ENCODE data around the gene KDM5C. TPM values are rescaled to one million over a fixed set of nuclear protein-coding genes. Genes with fewer than 3 reads are reported as not detected.

The KDM5C gene
- total and polyA plus RNA-seq, 5 donors from 2014 or later: 22.0 to 358 (median 33.2) TPM

DNA sequence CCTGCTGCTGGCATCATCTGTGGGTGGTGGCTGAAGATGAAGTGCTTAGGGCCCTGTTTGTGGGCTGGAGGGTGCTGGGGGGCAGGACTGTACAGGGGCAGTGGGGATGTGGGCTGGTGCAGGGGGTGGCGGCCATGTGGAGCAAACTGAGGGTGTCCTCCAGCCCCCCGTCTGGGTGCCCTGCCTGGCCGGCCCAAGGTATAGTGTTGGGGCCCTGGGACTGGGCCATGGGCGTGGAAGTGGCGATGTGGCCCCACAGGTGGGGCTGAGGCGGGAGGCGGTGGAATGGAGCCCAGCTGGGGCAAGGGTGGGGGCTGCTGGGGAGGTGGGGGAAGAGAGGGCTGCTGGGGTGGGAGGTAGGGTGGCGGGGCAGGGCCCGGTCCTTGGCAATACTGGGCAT lies 9.5 kb upstream of the KDM5C start:
- no peaks in the 10 kb centered on the region for H3K27me3 ChIP-seq (ENCODE audit: control insufficient read depth, insufficient read depth, low read length)
- no peaks in the 10 kb centered on the region for H3K36me3 ChIP-seq (ENCODE audit: control insufficient read depth, insufficient read depth, low read length)
- Mint-ChIP-seq H3K27ac (no peak overlapping the region), H3K4me3 (no peak overlapping the region), H3K36me3 (no peaks in the 10 kb centered on the region), H3K27me3 (peaks cover 4% of the 10 kb centered on the region), H3K9me3 (peaks cover 0 to 2% (median 0%) of the 10 kb centered on the region in 7 donors), H3K4me1 (no peaks in the 10 kb centered on the region)
- no peak overlapping the region for H3K27ac ChIP-seq (ENCODE audit: insufficient read depth, low read length, poor library complexity, severe bottlenecking)
- ATAC-seq (ENCODE audit: low read depth in 2 of 2) (no peak), DNase-seq (no peak)
- H3K9me3 ChIP-seq (ENCODE audit: control insufficient read depth in 2 of 2, low read length in 2 of 2): no peaks in the 10 kb centered on the region
- no peaks in the 10 kb centered on the region for H3K4me1 ChIP-seq (ENCODE audit: control insufficient read depth, insufficient read depth, low read length, poor library complexity, severe bottlenecking)
- H3K4me3 ChIP-seq (ENCODE audit: low read depth, low read length): no peak overlapping the region

DNA sequence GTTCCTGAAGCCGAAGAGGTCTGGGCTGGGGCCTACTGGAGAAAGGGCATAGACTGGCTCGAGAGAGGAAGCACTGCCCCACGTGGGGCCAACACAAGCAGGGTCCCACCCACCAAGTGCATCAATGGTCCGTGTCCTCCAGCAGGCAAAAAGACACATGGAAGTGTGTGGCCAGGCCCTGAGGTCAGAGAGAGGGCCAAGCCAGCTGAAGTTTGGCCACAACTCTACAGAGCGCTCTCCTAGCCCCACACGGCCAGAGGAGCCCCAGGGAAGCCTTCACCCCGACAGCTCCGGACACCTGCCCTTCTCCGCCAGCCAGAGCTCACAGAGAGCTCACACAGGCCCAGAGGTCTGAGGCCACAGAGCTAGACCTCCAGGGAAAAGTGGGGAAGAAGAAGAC lies 8.5 kb upstream of the KDM5C start:
- ATAC-seq (ENCODE audit: low read depth in 2 of 2) (no peak), DNase-seq (no peak)
- H3K27ac Mint-ChIP-seq: no peak overlapping the region
- no peaks in the 10 kb centered on the region for H3K4me1 ChIP-seq (ENCODE audit: control insufficient read depth, insufficient read depth, low read length, poor library complexity, severe bottlenecking)
- H3K9me3 Mint-ChIP-seq: peaks cover 0 to 2% (median 0%) of the 10 kb centered on the region in 7 donors
- no peaks in the 10 kb centered on the region for H3K36me3 Mint-ChIP-seq
- H3K4me3 ChIP-seq (ENCODE audit: low read depth, low read length): no peak overlapping the region
- H3K9me3 ChIP-seq (ENCODE audit: control insufficient read depth in 2 of 2, low read length in 2 of 2): no peaks in the 10 kb centered on the region
- peaks cover 0 to 3% (median 0%) of the 10 kb centered on the region in 4 donors for H3K4me1 Mint-ChIP-seq
- no peak overlapping the region for H3K4me3 Mint-ChIP-seq
- H3K27me3 Mint-ChIP-seq: peaks cover 4% of the 10 kb centered on the region
- H3K27ac ChIP-seq (ENCODE audit: insufficient read depth, low read length, poor library complexity, severe bottlenecking): no peak overlapping the region
- no peaks in the 10 kb centered on the region for H3K27me3 ChIP-seq (ENCODE audit: control insufficient read depth, insufficient read depth, low read length)
- H3K36me3 ChIP-seq (ENCODE audit: control insufficient read depth, insufficient read depth, low read length): no peaks in the 10 kb centered on the region

DNA sequence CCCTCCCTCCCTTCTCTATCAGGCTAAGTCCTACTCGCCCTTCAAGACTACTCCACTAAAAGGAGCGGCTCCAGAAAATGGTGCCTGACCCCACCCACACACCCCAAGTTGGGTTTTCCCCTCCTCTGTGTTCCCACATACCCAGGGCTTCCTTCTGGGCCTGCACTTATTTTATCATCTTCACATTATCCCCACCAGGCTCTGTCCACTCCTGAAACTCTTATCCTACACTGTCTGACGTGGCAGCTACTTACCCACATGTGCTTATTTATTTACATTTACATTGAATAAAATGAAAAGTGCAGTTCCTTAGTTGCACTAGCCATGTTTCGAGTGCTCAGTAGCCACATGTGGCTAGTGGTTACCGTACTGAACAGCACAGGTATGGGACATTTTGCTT lies 5.1 kb upstream of the KDM5C start:
- no peak for ATAC-seq (ENCODE audit: low read depth in 2 of 2)
- Mint-ChIP-seq H3K4me1 (peaks cover 3 to 18% (median 10%) of the 10 kb centered on the region in 4 donors), H3K27me3 (peaks cover 12% of the 10 kb centered on the region), H3K27ac (no peak overlapping the region), H3K4me3 (no peak overlapping the region), H3K9me3 (peaks cover 0 to 2% (median 0%) of the 10 kb centered on the region in 7 donors), H3K36me3 (no peaks in the 10 kb centered on the region)
- DNase-seq: no peak
- Histone ChIP-seq H3K27me3 (ENCODE audit: control insufficient read depth, insufficient read depth, low read length) (no peaks in the 10 kb centered on the region), H3K9me3 (ENCODE audit: control insufficient read depth in 2 of 2, low read length in 2 of 2) (no peaks in the 10 kb centered on the region), H3K36me3 (ENCODE audit: control insufficient read depth, insufficient read depth, low read length) (no peaks in the 10 kb centered on the region), H3K27ac (ENCODE audit: insufficient read depth, low read length, poor library complexity, severe bottlenecking) (no peak overlapping the region), H3K4me1 (ENCODE audit: control insufficient read depth, insufficient read depth, low read length, poor library complexity, severe bottlenecking) (peaks cover 5% of the 10 kb centered on the region), H3K4me3 (ENCODE audit: low read depth, low read length) (no peak overlapping the region)

DNA sequence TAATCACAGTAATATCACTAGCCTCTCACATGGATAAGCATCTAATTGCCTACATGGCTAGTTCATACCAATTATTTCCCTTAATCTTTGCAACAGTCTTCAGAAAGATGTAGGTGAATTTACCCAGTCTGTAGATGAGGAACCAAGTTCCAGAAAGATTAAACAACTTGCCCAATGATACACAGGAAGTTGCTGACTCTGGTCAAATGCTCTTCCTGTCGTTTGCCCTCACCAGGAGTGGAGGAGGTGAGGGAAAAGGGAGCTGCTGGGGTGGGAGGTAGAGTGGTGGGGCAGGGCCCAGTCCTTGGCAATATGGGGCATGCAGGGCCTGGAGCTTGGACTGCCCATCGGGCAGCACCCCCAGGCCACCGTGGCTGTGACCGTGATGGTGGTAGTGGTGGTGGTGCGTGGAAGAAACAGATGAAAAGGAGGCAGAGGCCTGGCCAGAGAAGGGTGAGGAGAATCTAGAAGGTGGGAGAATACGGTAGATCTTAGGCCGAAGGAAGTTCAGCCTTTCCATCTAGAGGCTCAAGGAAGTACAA lies 2.3 kb upstream of the KDM5C start:
- Mint-ChIP-seq H3K4me1 (peaks cover 14 to 41% (median 24%) of the 10 kb centered on the region in 4 donors), H3K27me3 (peaks cover 14% of the 10 kb centered on the region), H3K4me3 (peak overlapping the region in 1 of 4 donors; percentile 1), H3K9me3 (peaks cover 0 to 2% (median 0%) of the 10 kb centered on the region in 7 donors), H3K27ac (no peak overlapping the region), H3K36me3 (peaks cover 7% of the 10 kb centered on the region)
- Histone ChIP-seq H3K9me3 (ENCODE audit: control insufficient read depth in 2 of 2, low read length in 2 of 2) (no peaks in the 10 kb centered on the region), H3K27me3 (ENCODE audit: control insufficient read depth, insufficient read depth, low read length) (no peaks in the 10 kb centered on the region), H3K36me3 (ENCODE audit: control insufficient read depth, insufficient read depth, low read length) (no peaks in the 10 kb centered on the region), H3K4me3 (ENCODE audit: low read depth, low read length) (no peak overlapping the region), H3K27ac (ENCODE audit: insufficient read depth, low read length, poor library complexity, severe bottlenecking) (no peak overlapping the region), H3K4me1 (ENCODE audit: control insufficient read depth, insufficient read depth, low read length, poor library complexity, severe bottlenecking) (peaks cover 20% of the 10 kb centered on the region)
- ATAC-seq (ENCODE audit: low read depth in 2 of 2) (no peak), DNase-seq (no peak)

DNA sequence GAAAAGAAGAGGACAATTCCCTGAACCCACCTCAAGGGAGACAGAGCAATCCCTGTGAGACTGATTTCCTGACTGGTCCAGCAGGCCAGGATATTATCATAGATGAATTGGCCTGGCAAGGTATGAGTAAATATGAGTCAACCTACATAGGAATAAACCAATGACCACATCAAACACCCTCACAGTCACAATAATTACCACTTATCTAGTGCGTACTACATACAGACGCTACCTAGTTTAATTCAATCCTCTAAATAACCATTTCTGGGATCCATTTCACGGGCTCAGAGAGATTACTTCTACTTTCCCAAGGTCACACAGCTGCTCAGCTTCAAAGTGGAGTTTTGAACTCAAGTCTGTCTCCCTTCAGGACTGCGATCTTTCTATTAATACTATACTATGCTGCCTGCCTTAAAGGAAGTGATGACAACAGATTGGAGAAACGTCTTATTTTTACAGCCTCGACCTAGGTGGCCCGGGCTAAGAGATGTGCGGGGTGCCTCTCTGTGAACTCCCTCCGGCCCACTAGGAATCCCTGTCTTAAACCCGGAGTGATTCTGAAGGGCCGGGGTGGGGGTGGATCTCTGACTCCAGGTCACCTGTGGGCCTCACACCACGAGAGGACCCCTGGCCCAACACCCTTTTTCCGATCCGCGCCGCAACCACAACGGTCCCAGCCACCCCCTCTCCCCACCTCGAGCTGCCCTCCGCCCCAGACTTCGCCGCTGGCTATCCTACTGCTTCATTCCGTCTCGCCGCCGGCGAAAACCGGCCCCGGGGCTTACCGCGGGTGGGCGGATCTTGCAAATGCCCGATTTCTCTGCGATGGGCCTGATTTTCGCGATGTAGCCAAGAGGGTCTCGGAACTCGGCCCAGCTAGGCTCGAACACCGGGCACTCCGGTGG lies 800 bp downstream of the KDM5C start:
- H3K4me1 Mint-ChIP-seq: peaks cover 19 to 71% (median 24%) of the 10 kb centered on the region in 4 donors
- peak overlapping the region; percentile 96 for H3K4me3 ChIP-seq (ENCODE audit: low read depth, low read length)
- no peaks in the 10 kb centered on the region for H3K9me3 ChIP-seq (ENCODE audit: control insufficient read depth in 2 of 2, low read length in 2 of 2)
- H3K27ac Mint-ChIP-seq: peak overlapping the region; percentile 99 to 100 (median 99)
- H3K27me3 Mint-ChIP-seq: peaks cover 10% of the 10 kb centered on the region
- peaks cover 19% of the 10 kb centered on the region for H3K36me3 Mint-ChIP-seq
- DNase-seq: peak; percentile 1 to 47 (median 46)
- H3K4me1 ChIP-seq (ENCODE audit: control insufficient read depth, insufficient read depth, low read length, poor library complexity, severe bottlenecking): peaks cover 33% of the 10 kb centered on the region
- H3K36me3 ChIP-seq (ENCODE audit: control insufficient read depth, insufficient read depth, low read length): peaks cover 16% of the 10 kb centered on the region
- peaks cover 0 to 2% (median 0%) of the 10 kb centered on the region in 7 donors for H3K9me3 Mint-ChIP-seq
- no peaks in the 10 kb centered on the region for H3K27me3 ChIP-seq (ENCODE audit: control insufficient read depth, insufficient read depth, low read length)
- H3K27ac ChIP-seq (ENCODE audit: insufficient read depth, low read length, poor library complexity, severe bottlenecking): peak overlapping the region; percentile 81
- peak overlapping the region; percentile 96 to 100 (median 98) for H3K4me3 Mint-ChIP-seq
- ATAC-seq (ENCODE audit: low read depth in 2 of 2): peak; percentile 37 to 50

DNA sequence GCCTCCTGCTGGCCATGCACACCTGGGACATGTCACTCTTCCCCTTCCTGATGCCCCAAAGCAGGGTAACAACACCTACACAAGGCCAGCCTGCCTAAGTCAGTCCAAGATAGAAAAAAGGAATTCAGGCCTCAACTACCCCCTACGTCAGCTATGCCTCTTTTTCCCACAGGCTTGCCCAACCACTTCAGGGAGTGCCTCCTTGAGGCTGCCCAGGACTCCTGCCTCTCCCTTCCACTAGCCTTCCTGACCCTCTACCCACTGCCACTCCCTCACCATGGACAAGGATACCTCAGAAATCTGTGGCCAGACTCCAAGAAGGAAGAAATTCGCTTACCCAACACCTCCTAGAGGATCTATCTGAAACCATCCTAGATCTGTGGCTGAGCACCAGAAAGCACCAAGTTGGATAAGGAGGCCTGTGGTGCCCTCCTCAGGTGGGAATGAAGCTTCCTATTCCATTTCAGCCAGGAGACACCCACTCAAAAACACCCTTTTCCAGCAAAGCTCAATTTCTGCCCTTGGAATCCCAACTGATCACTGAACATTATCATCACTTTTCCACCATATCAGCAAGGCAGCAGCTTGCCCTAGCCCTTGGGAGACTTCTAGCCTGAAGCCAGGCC lies 1.8 kb downstream of the KDM5C start:
- Mint-ChIP-seq H3K27me3 (peaks cover 10% of the 10 kb centered on the region), H3K36me3 (peaks cover 24% of the 10 kb centered on the region), H3K4me1 (peaks cover 19 to 71% (median 22%) of the 10 kb centered on the region in 4 donors), H3K4me3 (peak overlapping the region; percentile 96 to 100 (median 98)), H3K27ac (peak overlapping the region; percentile 87 to 100 (median 99)), H3K9me3 (peaks cover 0 to 2% (median 0%) of the 10 kb centered on the region in 7 donors)
- H3K4me3 ChIP-seq (ENCODE audit: low read depth, low read length): peak overlapping the region; percentile 96
- H3K27ac ChIP-seq (ENCODE audit: insufficient read depth, low read length, poor library complexity, severe bottlenecking): peak overlapping the region; percentile 81
- peaks cover 26% of the 10 kb centered on the region for H3K36me3 ChIP-seq (ENCODE audit: control insufficient read depth, insufficient read depth, low read length)
- peaks cover 33% of the 10 kb centered on the region for H3K4me1 ChIP-seq (ENCODE audit: control insufficient read depth, insufficient read depth, low read length, poor library complexity, severe bottlenecking)
- peak in 1 of 3 donors; percentile 11 for DNase-seq
- no peaks in the 10 kb centered on the region for H3K9me3 ChIP-seq (ENCODE audit: control insufficient read depth in 2 of 2, low read length in 2 of 2)
- H3K27me3 ChIP-seq (ENCODE audit: control insufficient read depth, insufficient read depth, low read length): no peaks in the 10 kb centered on the region
- no peak for ATAC-seq (ENCODE audit: low read depth in 2 of 2)

DNA sequence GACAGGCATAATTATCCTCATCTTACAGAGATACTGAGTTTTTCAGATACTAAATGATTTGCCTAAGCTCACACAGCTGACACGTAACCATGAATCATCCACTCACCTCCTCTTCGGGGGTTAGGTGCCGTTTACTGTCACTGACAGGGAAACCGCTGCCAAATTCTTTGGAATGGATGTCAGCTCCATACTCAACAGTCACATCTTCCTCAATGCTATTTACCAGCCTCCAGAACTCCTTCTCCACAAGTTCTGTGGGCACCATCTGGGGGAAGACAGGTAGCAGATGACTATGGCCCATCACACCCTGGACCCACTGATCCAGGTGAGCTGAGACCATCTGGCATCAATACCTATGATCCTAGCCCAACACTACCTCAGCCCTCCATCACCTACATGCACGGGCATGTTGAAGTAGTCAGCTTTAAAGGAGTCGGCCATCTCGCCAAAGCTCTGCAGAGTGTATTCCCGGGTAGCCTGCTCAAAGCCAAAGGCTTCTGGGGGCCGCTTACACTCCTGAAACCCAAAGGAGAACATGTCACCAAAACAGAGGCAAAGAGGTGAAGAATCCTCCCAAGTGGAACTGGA lies 13.5 kb downstream of the KDM5C start:
- peak overlapping the region in 1 of 3 donors; percentile 67 for H3K27ac Mint-ChIP-seq
- H3K4me3 ChIP-seq (ENCODE audit: low read depth, low read length): no peak overlapping the region
- no peaks in the 10 kb centered on the region for H3K4me1 ChIP-seq (ENCODE audit: control insufficient read depth, insufficient read depth, low read length, poor library complexity, severe bottlenecking)
- H3K9me3 ChIP-seq (ENCODE audit: control insufficient read depth in 2 of 2, low read length in 2 of 2): no peaks in the 10 kb centered on the region
- peaks cover 58% of the 10 kb centered on the region for H3K36me3 Mint-ChIP-seq
- DNase-seq (no peak), ATAC-seq (ENCODE audit: low read depth in 2 of 2) (no peak)
- peaks cover 79% of the 10 kb centered on the region for H3K36me3 ChIP-seq (ENCODE audit: control insufficient read depth, insufficient read depth, low read length)
- H3K4me1 Mint-ChIP-seq: peaks cover 0 to 5% (median under 1%) of the 10 kb centered on the region in 4 donors
- no peaks in the 10 kb centered on the region for H3K27me3 Mint-ChIP-seq
- no peak overlapping the region for H3K4me3 Mint-ChIP-seq
- H3K27me3 ChIP-seq (ENCODE audit: control insufficient read depth, insufficient read depth, low read length): no peaks in the 10 kb centered on the region
- no peaks in the 10 kb centered on the region for H3K9me3 Mint-ChIP-seq
- H3K27ac ChIP-seq (ENCODE audit: insufficient read depth, low read length, poor library complexity, severe bottlenecking): no peak overlapping the region
